MCF 10A (cell line): ENCODE measurements around the gene PRELID3B. TPM values are rescaled to one million over a fixed set of nuclear protein-coding genes. Genes with fewer than 3 reads are reported as not detected.
A peak's percentile ranks its signal among the peaks of the same experiment; 100 is the strongest.

Source experiments
- BruUV-seq: library from RNA; stranded (reverse); fragments of 400-500 nt; replicated peaks from 2 replicates; lab custom pipeline; 2021; lab: Mats Ljungman, UMichigan
- CTCF ChIA-PET: fragments of 300-600 bp; sonication (Branson Sonifier 250); formaldehyde crosslinking; extraction: SDS; loops from one replicate; lab custom pipeline; 2021; ENCODE audit warnings: antibody characterized with exemption, inconsistent platforms; lab: Yijun Ruan, JAX
- POLR2A ChIA-PET: fragments of 300-600, 350-650 bp; sonication (Branson Sonifier 250); formaldehyde crosslinking; extraction: SDS; loops from one replicate; lab custom pipeline; 2020; ENCODE audit warnings: antibody characterized with exemption, inconsistent platforms; lab: Yijun Ruan, JAX
- DNase-seq: peaks from one replicate; pipeline ENCODE4 v3.0.0-alpha.2; 2018; ENCODE audit not compliant: unreplicated experiment
- H3K27ac Mint-ChIP-seq: one replicate; pipeline ENCODE4 v1.8.0; 2022; ENCODE audit warnings: mild to moderate bottlenecking, low read depth, mixed read lengths; ENCODE audit not compliant: unreplicated experiment
- H3K27me3 Mint-ChIP-seq: one replicate; pipeline ENCODE4 v1.8.0; 2022; ENCODE audit warnings: mixed read lengths; ENCODE audit not compliant: insufficient read depth, unreplicated experiment
- H3K36me3 Mint-ChIP-seq: one replicate; pipeline ENCODE4 v1.8.0; 2022; ENCODE audit warnings: mild to moderate bottlenecking, moderate library complexity, mixed read lengths; ENCODE audit not compliant: insufficient read depth, unreplicated experiment
- H3K4me1 Mint-ChIP-seq: one replicate; pipeline ENCODE4 v1.8.0; 2022; ENCODE audit warnings: mixed read lengths; ENCODE audit not compliant: insufficient read depth, unreplicated experiment
- H3K4me3 Mint-ChIP-seq: one replicate; pipeline ENCODE4 v1.8.0; 2022; ENCODE audit warnings: mild to moderate bottlenecking, moderate library complexity, mixed read lengths; ENCODE audit not compliant: unreplicated experiment
- H3K9me3 Mint-ChIP-seq: one replicate; pipeline ENCODE4 v1.8.0; 2022; ENCODE audit warnings: mixed read lengths; ENCODE audit not compliant: unreplicated experiment
- CTCF ChIP-seq: fragments of 200-600 bp; IDR thresholded peaks from one replicate; pipeline ENCODE4 v1.8.0; 2022; ENCODE audit warnings: antibody characterized with exemption, mild to moderate bottlenecking; ENCODE audit not compliant: unreplicated experiment
- intact Hi-C: fragments of 100-400 bp; cut with micrococcal nuclease; formaldehyde crosslinking; loops from 2 replicates; pipeline ENCODE4 v1.14.1; 2022
- total RNA-seq: library from RNA; stranded (reverse); gene quantifications from 2 replicates; pipeline ENCODE4 v1.2.3, GENCODE V29; 2022

PRELID3B gene
- total RNA-seq, 1 experiment from 2014 or later: 197 TPM

GRCh38 chr20:59046862-59047261 lies 4.3 kb upstream of the PRELID3B start:
- Mint-ChIP-seq H3K4me1 (peaks cover 17% of the 10 kb centered on the region), H3K36me3 (peaks cover under 1% of the 10 kb centered on the region), H3K27me3 (peaks cover 13% of the 10 kb centered on the region), H3K27ac (no peak overlapping the region), H3K9me3 (no peaks in the 10 kb centered on the region), H3K4me3 (no peak overlapping the region)
- ChIA-PET CTCF (interaction anchor here (0.6 to 1.5 kb wide), 2 partner anchors 8 to 1674 kb away, joined by 4 read pairs; no protein-coding TSS in a partner anchor), POLR2A (interaction anchor here (1.5 kb wide), 1 partner anchor 15 kb away, joined by 6 read pairs; the partner anchor contains the start of gene ATP5F1E)
- no peak for TF ChIP-seq CTCF
- BruUV-seq: no TSS peak
- no peak for DNase-seq
- intact Hi-C loops: no loop called here

- Mint-ChIP-seq H3K4me3 (no peak overlapping the region), H3K27ac (no peak overlapping the region), H3K27me3 (no peaks in the 10 kb centered on the region), H3K9me3 (peaks cover 8% of the 10 kb centered on the region), H3K4me1 (peaks cover 31% of the 10 kb centered on the region), H3K36me3 (peaks cover 20% of the 10 kb centered on the region)
- ChIA-PET POLR2A (no interaction called here), CTCF (interaction anchor here (0.7 kb wide), 1 partner anchor 171 kb away, joined by 3 read pairs; no protein-coding TSS in a partner anchor)
- intact Hi-C loops: no loop called here
- no peak for DNase-seq
- BruUV-seq: no TSS peak
- TF ChIP-seq CTCF: no peak
These were observed 2.2 kb upstream of the PRELID3B start for GRCh38 chr20:59044796-59045195.

- Mint-ChIP-seq H3K36me3 (peaks cover 20% of the 10 kb centered on the region), H3K27me3 (no peaks in the 10 kb centered on the region), H3K27ac (no peak overlapping the region), H3K4me3 (no peak overlapping the region), H3K4me1 (peaks cover 36% of the 10 kb centered on the region), H3K9me3 (peaks cover 8% of the 10 kb centered on the region)
- no peak for DNase-seq
- no peak for TF ChIP-seq CTCF
- CTCF ChIA-PET: interaction anchor here (0.6 to 1.1 kb wide), 2 partner anchors 32 to 115 kb away, joined by 3 to 4 read pairs; no protein-coding TSS in a partner anchor
- POLR2A ChIA-PET: interaction anchor here (4.9 kb wide), 1 partner anchor 13 kb away, joined by 107 read pairs; the partner anchor contains the start of gene ATP5F1E
- BruUV-seq: no TSS peak
- intact Hi-C loops: no loop called here
These were observed 1.7 kb upstream of the PRELID3B start for GRCh38 chr20:59044295-59044694.

GRCh38 chr20:59043698-59044097 lies 1.1 kb upstream of the PRELID3B start:
- TF ChIP-seq CTCF: no peak
- POLR2A ChIA-PET: interaction anchor here (0.7 to 4.9 kb wide), 9 partner anchors 12 to 386 kb away, joined by 4 to 107 read pairs (median 8); partner anchors contain the start of genes ATP5F1E and TUBB1
- CTCF ChIA-PET: interaction anchor here (0.6 to 1.2 kb wide), 4 partner anchors 24 to 1452 kb away, joined by 3 to 4 read pairs (median 3); no protein-coding TSS in a partner anchor
- no peak overlapping the region for H3K27ac Mint-ChIP-seq
- H3K4me1 Mint-ChIP-seq: peaks cover 42% of the 10 kb centered on the region
- no peak for DNase-seq
- peak overlapping the region; percentile 86 for H3K4me3 Mint-ChIP-seq
- no peaks in the 10 kb centered on the region for H3K27me3 Mint-ChIP-seq
- peaks cover 8% of the 10 kb centered on the region for H3K9me3 Mint-ChIP-seq
- no TSS peak for BruUV-seq
- H3K36me3 Mint-ChIP-seq: peaks cover 20% of the 10 kb centered on the region
- intact Hi-C loops: no loop called here
